Stomach (tissue), 9 donors: ENCODE data around the gene CCSER1. TPM values are rescaled to one million over a fixed set of nuclear protein-coding genes. Genes with fewer than 3 reads are reported as not detected.
A peak's percentile ranks its signal among the peaks of the same experiment; 100 is the strongest.
"Not testable (repeated sequence)": the region's sequence is repeated elsewhere in the genome, so short reads cannot be mapped to it uniquely, and the experiment has no call there.

ENCODE experiments used
- DNase-seq, 2 donors: peaks; one replicate each; pipeline versions ENCODE4 v3.0.0 to v3.0.0-alpha.2; 2013 to 2019
- H3K27ac ChIP-seq, 5 donors: fragments of 200-600 bp in 4 of 5; sonication (generic) in 4 of 5; one replicate each; pipeline ENCODE4 v1.5.1; 2013 to 2019; ENCODE audit warnings: mild to moderate bottlenecking in 1 of 5, moderate library complexity in 1 of 5
- H3K27me3 ChIP-seq, 3 donors: fragments of 200-600 bp; sonication (generic); one replicate each; pipeline ENCODE4 v1.5.1; 2017 to 2019; ENCODE audit warnings: mixed run types in 1 of 3
- H3K36me3 ChIP-seq, 4 donors: fragments of 200-600 bp; sonication (generic); 1 replicate in 3 of 4; 2 replicates in 1 of 4; pipeline ENCODE4 v1.5.1; 2016 to 2019
- H3K4me1 ChIP-seq, 4 donors: fragments of 200-600 bp; sonication (generic); one replicate each; pipeline ENCODE4 v1.5.1; 2016 to 2019
- H3K4me3 ChIP-seq, 4 donors: fragments of 200-600 bp; sonication (generic) in 3 of 4; one replicate each; pipeline ENCODE4 v1.5.1; 2016 to 2019; ENCODE audit warnings: mild to moderate bottlenecking in 1 of 4
- H3K9me3 ChIP-seq, 4 donors: fragments of 200-600 bp; sonication (generic); one replicate each; pipeline ENCODE4 v1.5.1; 2016 to 2019
- EP300 ChIP-seq: sonication (generic); formaldehyde crosslinking; IDR thresholded peaks from one replicate; pipeline ENCODE4 v1.6.1; 2017; ENCODE audit warnings: antibody characterized with exemption
- POLR2A ChIP-seq, 4 donors: fragments of 450-650 bp; IDR thresholded peaks; one replicate each; pipeline ENCODE4 v1.6.1; 2016; ENCODE audit warnings: antibody characterized with exemption in 4 of 4, control low read depth in 2 of 4, mild to moderate bottlenecking in 1 of 4, moderate library complexity in 1 of 4
- POLR2AphosphoS5 ChIP-seq, 3 donors: sonication (generic); formaldehyde crosslinking; IDR thresholded peaks; one replicate each; pipeline ENCODE4 v1.6.1; 2016; ENCODE audit warnings: antibody characterized with exemption in 3 of 3
- WGBS, 5 donors: extraction: QIAGEN DNeasy Blood & Tissue Kit in 3 of 5; methylation state at CpG; one replicate each; pipeline versions ENCODE4 v1.1.5 to v1.1.7; 2013 to 2018; 5-methylcytosine and 5-hydroxymethylcytosine counted together
- intact Hi-C: fragments of 100-400 bp; cut with DNase I; formaldehyde crosslinking; loops from one replicate; pipeline ENCODE4 v1.15.1; 2023; ENCODE audit warnings: low total_unique reads
- polyA plus RNA-seq, 3 donors: library from polyadenylated mRNA; stranded (reverse); fragments of 200-250 nt; gene quantifications; one replicate each; pipeline ENCODE4 v1.2.3, GENCODE V29; 2013
- total RNA-seq, 5 donors: library from RNA; depleted of rRNA; stranded (reverse); fragments of >200 nt; gene quantifications; one replicate each; pipeline versions ENCODE4 v1.1.0 to v1.2.3, GENCODE V29; 2014 to 2016
- TF ChIP-seq, protein P1 (sequence below), 7 experiments: fragments of 450-650 bp in 4 of 7; fragments of 200-600 bp in 3 of 7; sonication (generic) in 3 of 7; IDR thresholded peaks; one replicate each; pipeline ENCODE4 v1.5.1; 2016 to 2019; ENCODE audit warnings: antibody characterized with exemption in 7 of 7, control low read depth in 2 of 7, mild to moderate bottlenecking in 1 of 7
- donor health status: healthy with polysubstance abuse.
- donor health status: Bipolar disorder and iron deficiency.
- donor health status: healthy.

Gene CCSER1
- total and polyA plus RNA-seq, 8 donors = 0.33 to 149 (median 15.2) TPM

DNA sequence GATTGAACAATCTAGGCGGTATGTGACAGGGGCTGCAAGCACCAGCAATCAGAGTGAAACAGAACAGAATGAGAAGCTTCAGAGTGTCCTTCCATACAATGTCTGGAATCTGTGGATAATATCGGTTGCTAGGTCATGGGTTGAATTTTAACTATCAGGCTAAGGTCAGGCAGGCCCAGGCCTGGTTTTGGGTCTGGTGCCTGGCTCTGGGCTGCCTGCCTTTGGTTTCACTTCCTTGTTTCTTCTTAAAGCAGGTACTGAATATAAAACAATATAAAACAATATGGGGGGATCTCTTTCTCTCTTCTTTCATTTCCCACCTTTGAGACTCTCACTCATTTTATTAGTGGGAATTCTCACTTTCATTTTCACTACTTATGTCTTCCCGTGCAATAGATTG, 962.0 kb downstream of the CCSER1 start:
- TF ChIP-seq POLR2A (IDR thresholded peaks at IDR 0.05) = no peak
- TF ChIP-seq, protein P1, sequence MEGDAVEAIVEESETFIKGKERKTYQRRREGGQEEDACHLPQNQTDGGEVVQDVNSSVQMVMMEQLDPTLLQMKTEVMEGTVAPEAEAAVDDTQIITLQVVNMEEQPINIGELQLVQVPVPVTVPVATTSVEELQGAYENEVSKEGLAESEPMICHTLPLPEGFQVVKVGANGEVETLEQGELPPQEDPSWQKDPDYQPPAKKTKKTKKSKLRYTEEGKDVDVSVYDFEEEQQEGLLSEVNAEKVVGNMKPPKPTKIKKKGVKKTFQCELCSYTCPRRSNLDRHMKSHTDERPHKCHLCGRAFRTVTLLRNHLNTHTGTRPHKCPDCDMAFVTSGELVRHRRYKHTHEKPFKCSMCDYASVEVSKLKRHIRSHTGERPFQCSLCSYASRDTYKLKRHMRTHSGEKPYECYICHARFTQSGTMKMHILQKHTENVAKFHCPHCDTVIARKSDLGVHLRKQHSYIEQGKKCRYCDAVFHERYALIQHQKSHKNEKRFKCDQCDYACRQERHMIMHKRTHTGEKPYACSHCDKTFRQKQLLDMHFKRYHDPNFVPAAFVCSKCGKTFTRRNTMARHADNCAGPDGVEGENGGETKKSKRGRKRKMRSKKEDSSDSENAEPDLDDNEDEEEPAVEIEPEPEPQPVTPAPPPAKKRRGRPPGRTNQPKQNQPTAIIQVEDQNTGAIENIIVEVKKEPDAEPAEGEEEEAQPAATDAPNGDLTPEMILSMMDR (IDR thresholded peaks at IDR 0.05) = no peak
- TF ChIP-seq EP300 = no peak
- TF ChIP-seq POLR2AphosphoS5 (IDR thresholded peaks at IDR 0.05) = no peak
- intact Hi-C loops = no loop called here
- Histone ChIP-seq H3K4me1 (no peaks in the 10 kb centered on the region), H3K4me3 (no peak overlapping the region), H3K36me3 (no peaks in the 10 kb centered on the region), H3K27ac (no peak overlapping the region), H3K9me3 (no peaks in the 10 kb centered on the region), H3K27me3 (no peaks in the 10 kb centered on the region)
- no peak for DNase-seq
- WGBS, 5 donors = 68 to 85% (median 75%) methylated on average over 3 of the region's 3 CpGs

DNA sequence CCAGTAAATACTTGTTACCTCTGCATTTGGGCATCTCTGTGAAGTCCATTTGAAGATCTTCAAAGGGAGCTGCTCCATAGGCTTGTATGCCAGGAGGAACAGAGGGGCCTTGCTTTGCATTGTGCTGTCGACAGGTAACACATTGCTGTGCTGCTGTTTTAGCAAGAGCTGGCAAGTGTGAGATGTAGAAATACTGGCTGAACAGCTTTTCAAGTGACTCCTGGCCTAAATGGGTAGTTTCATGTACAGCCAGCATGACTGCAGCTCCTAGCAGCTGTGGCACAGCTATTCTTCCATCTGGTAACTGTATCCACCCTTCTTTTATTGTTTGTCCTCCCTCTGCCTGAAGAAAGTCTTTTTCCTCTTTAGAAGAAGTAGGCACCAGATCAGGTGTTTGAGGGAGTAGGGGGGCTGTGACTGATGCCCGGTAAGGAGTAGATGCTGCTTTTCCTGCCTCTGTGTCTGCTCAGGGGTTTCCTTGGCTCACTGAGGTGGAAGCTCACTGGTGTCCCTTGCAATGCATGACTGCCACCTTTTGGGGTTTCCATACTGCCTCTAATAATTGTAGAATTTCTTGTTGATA, 965.3 kb downstream of the CCSER1 start:
- WGBS, 5 donors = 34 to 49% (median 39%) methylated on average over 2 of the region's 2 CpGs
- Histone ChIP-seq H3K36me3 (no peaks in the 10 kb centered on the region), H3K27me3 (no peaks in the 10 kb centered on the region), H3K27ac (no peak overlapping the region), H3K4me3 (no peak overlapping the region), H3K4me1 (no peaks in the 10 kb centered on the region), H3K9me3 (no peaks in the 10 kb centered on the region)
- DNase-seq = peak in 1 of 2 donors; percentile 46
- intact Hi-C loops = no loop called here
- TF ChIP-seq POLR2AphosphoS5 (IDR thresholded peaks at IDR 0.05) (no peak), EP300 (no peak), POLR2A (IDR thresholded peaks at IDR 0.05) (no peak)
- TF ChIP-seq, protein P1 (IDR thresholded peaks at IDR 0.05) = no peak

DNA sequence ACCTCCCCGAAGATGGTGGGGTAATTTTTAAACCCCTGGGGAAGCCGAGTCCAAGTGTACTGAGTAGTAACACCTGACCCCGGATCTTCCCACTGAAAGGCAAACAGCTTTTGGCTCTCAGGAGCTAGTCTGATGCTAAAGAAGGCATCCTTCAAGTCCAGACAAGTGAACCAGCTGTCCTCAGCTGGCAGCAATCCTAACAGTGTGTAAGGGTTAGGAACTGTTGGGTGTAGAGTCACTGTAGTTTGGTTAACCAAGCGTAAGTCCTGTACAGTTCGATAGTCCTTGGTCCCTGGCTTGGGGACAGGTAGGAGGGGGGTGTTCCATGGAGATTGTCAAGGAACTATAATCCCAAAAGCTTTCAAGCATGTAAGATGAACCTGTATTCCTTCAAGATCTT, 967.0 kb downstream of the CCSER1 start:
- intact Hi-C loops, H3K4me3 ChIP-seq, H3K9me3 ChIP-seq, H3K27ac ChIP-seq, H3K4me1 ChIP-seq, DNase-seq, H3K27me3 ChIP-seq, H3K36me3 ChIP-seq: not testable (repeated sequence)
- WGBS, 5 donors = 77 to 93% (median 89%) methylated on average over 3 to 5 of the region's 5 CpGs

DNA sequence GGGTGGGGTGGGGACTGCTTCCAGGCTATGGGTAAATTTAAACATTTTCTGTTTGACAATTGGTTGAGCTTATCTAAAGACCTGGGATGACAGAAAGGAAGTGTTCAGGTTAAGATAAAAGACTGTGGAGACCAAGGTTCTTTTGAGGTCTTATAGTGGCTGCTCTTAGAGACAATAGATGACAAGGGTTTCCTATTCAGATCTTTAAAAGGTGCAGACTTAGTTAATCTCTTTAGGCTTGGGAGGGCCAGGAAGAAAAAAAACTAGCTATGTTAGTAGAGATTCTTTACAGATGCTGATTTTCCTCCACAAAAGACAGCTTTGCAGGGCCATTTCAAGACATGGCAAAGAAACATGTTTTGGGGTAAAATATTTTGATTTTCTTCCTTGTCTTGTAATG, 972.5 kb downstream of the CCSER1 start:
- Histone ChIP-seq H3K36me3 (no peaks in the 10 kb centered on the region), H3K4me1 (no peaks in the 10 kb centered on the region), H3K27ac (no peak overlapping the region), H3K27me3 (no peaks in the 10 kb centered on the region), H3K4me3 (no peak overlapping the region), H3K9me3 (peaks cover 0 to 14% (median 5%) of the 10 kb centered on the region in 4 donors)
- TF ChIP-seq POLR2AphosphoS5 (IDR thresholded peaks at IDR 0.05) = no peak
- no peak for TF ChIP-seq POLR2A (IDR thresholded peaks at IDR 0.05)
- no peak for TF ChIP-seq EP300
- TF ChIP-seq, protein P1 (IDR thresholded peaks at IDR 0.05) = no peak
- intact Hi-C loops = no loop called here
- no peak for DNase-seq

DNA sequence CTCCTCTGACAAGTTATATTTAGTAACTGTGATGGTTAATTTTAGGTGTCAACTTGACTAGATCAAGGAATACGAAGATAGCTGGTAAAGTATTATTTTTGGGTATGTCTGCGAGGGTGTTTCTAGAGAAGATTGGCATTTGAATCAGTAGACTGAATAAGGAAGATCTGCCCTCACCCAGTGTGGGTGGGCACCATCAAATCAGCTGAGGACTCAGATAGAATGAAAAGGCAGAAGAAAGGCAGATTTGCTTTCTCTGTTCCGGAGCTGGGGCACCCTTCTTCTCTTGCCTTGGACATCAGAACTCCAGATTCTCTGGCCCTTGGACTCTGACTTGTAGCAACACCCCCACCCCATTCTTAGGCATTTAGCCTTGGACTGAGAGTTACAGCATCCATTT, 981.6 kb downstream of the CCSER1 start:
- H3K9me3 ChIP-seq = peaks cover 0 to 11% (median 5%) of the 10 kb centered on the region in 4 donors
- intact Hi-C loops = no loop called here
- 88 to 99% (median 94%) methylated on average over 3 of the region's 3 CpGs for WGBS, 5 donors
- H3K4me3 ChIP-seq = no peak overlapping the region
- H3K27me3 ChIP-seq = no peaks in the 10 kb centered on the region
- no peak for TF ChIP-seq POLR2AphosphoS5 (IDR thresholded peaks at IDR 0.05)
- H3K27ac ChIP-seq = no peak overlapping the region
- H3K4me1 ChIP-seq = no peaks in the 10 kb centered on the region
- no peaks in the 10 kb centered on the region for H3K36me3 ChIP-seq
- no peak for DNase-seq
